Karpas-422 (cell line): Measurements from ENCODE around the gene ZFP90. TPM values are rescaled to one million over a fixed set of nuclear protein-coding genes. Genes with fewer than 3 reads are reported as not detected.

Experiments used
- DNase-seq: peaks from one replicate; pipeline ENCODE4 v3.0.0-alpha.2; 2015
- H2AFZ ChIP-seq: fragments of 200-600 bp; sonication (generic); 2 replicates; pipeline ENCODE4 v1.6.1; 2014; ENCODE audit warnings: antibody characterized with exemption, low read length, mixed read lengths
- H3K27ac ChIP-seq: fragments of 200-600 bp; sonication (generic); 2 replicates; pipeline ENCODE4 v1.5.1; 2014; ENCODE audit warnings: mild to moderate bottlenecking, low read length, moderate library complexity
- H3K27me3 ChIP-seq: fragments of 200-600 bp; sonication (generic); 2 replicates; pipeline ENCODE4 v1.6.1; 2014; ENCODE audit warnings: low read length, mixed read lengths
- H3K36me3 ChIP-seq: fragments of 200-600 bp; sonication (generic); 2 replicates; pipeline ENCODE4 v1.6.1; 2014; ENCODE audit warnings: low read length, mixed read lengths; ENCODE audit not compliant: insufficient read depth
- H3K4me1 ChIP-seq: fragments of 200-600 bp; sonication (generic); 2 replicates; pipeline ENCODE4 v1.6.1; 2014; ENCODE audit warnings: mild to moderate bottlenecking, low read length, mixed read lengths
- H3K4me2 ChIP-seq: fragments of 200-600 bp; sonication (generic); 2 replicates; pipeline ENCODE4 v1.6.1; 2014; ENCODE audit warnings: low read length, low read depth, mild to moderate bottlenecking; ENCODE audit not compliant: poor library complexity, severe bottlenecking
- H3K4me3 ChIP-seq: fragments of 200-600 bp; sonication (generic); 2 replicates; pipeline ENCODE4 v1.5.1; 2014; ENCODE audit warnings: mild to moderate bottlenecking, antibody characterized with exemption, low read length, mixed read lengths
- H3K79me2 ChIP-seq: fragments of 200-600 bp; sonication (generic); 2 replicates; pipeline ENCODE4 v1.6.1; 2014; ENCODE audit warnings: mild to moderate bottlenecking, low read length, mixed read lengths
- H3K9ac ChIP-seq: fragments of 200-600 bp; sonication (generic); 2 replicates; pipeline ENCODE4 v1.6.0; 2014; ENCODE audit warnings: low read length
- H3K9me2 ChIP-seq: fragments of 200-600 bp; sonication (generic), shearing (Covaris generic); replicated peaks from 2 replicates; pipeline ENCODE4 v1.6.0; 2014; ENCODE audit warnings: mild to moderate bottlenecking, low read length, moderate library complexity; ENCODE audit not compliant: insufficient read depth
- H3K9me3 ChIP-seq: fragments of 300-700, 200-600 bp; sonication (generic); 2 replicates; pipeline ENCODE4 v1.6.1; 2014; ENCODE audit warnings: low read length, mixed read lengths
- H4K20me1 ChIP-seq: fragments of 200-600 bp; sonication (generic); 2 replicates; pipeline ENCODE4 v1.6.1; 2014; ENCODE audit warnings: mild to moderate bottlenecking, antibody characterized with exemption, low read length, low read depth; ENCODE audit not compliant: insufficient read depth
- total RNA-seq: library from RNA; depleted of rRNA; stranded (reverse); fragments of >200 nt; shearing (Covaris generic); gene quantifications from 2 replicates; pipeline ENCODE4 v1.2.3, GENCODE V29; 2014; ENCODE audit warnings: low replicate concordance

Gene ZFP90
- total RNA-seq, 1 experiment from 2014 or later: 34.8 TPM

DNA sequence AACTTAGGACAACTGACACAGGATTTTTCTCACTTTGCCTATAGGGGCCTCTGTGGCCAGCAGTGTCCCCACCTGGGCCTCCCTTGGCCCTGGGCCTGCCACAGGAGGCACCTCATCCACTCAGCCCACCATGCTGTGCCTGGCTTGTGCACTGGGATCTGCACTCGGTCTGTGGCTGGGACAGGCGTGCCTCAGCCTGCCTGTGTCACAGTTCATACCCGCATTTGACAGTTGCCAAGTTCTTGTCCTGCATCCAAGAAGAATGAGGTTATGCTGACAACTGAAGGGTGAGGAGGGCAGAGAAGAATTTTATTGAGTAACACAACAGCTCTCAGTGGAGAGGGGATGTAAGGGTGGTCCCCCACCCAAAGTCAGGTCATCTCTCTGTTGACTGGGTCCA lies 36.0 kb downstream of the ZFP90 start:
- Histone ChIP-seq H3K9me3 (peaks cover 39% of the 10 kb centered on the region), H3K9me2 (no peaks in the 10 kb centered on the region), H3K79me2 (no peaks in the 10 kb centered on the region), H3K27me3 (no peaks in the 10 kb centered on the region; the same call in 1 of the 2 replicates), H3K9ac (no peak overlapping the region), H3K4me1 (no peaks in the 10 kb centered on the region), H2AFZ (no peak overlapping the region), H3K4me3 (no peak overlapping the region), H3K4me2 (no peak overlapping the region), H3K36me3 (no peaks in the 10 kb centered on the region), H4K20me1 (no peaks in the 10 kb centered on the region), H3K27ac (no peak overlapping the region)
- DNase-seq: no peak

DNA sequence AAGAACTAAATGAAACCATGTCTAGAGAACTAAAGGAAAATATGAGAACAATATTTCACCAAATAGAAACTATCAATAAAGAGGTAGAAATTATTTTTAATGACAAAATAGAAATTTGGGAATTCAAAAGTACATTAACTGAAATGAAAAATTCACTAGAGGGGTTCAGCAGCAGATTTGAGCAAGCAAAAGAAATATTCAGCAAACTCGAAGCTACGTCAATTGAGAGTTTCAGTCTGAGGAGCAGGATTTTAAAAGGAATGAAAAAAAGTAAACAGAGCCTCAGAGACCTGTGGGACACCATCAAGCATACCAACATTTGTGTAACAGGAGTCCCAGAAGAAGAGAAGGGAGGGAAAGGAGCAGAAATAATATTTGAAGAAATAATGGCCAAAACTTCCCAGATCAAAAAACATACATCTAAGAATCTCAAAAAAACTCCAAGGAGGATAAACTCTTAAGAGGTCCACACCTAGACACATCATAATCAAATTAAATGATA lies 38.3 kb downstream of the ZFP90 start:
- Histone ChIP-seq H3K27ac (no peak overlapping the region), H3K4me1 (no peaks in the 10 kb centered on the region), H3K9ac (no peak overlapping the region), H3K9me3 (peaks cover 32% of the 10 kb centered on the region), H3K79me2 (no peaks in the 10 kb centered on the region), H2AFZ (no peak overlapping the region), H3K27me3 (no peaks in the 10 kb centered on the region), H4K20me1 (no peaks in the 10 kb centered on the region), H3K4me3 (no peak overlapping the region), H3K4me2 (no peak overlapping the region), H3K36me3 (no peaks in the 10 kb centered on the region), H3K9me2 (no peaks in the 10 kb centered on the region)
- no peak for DNase-seq

DNA sequence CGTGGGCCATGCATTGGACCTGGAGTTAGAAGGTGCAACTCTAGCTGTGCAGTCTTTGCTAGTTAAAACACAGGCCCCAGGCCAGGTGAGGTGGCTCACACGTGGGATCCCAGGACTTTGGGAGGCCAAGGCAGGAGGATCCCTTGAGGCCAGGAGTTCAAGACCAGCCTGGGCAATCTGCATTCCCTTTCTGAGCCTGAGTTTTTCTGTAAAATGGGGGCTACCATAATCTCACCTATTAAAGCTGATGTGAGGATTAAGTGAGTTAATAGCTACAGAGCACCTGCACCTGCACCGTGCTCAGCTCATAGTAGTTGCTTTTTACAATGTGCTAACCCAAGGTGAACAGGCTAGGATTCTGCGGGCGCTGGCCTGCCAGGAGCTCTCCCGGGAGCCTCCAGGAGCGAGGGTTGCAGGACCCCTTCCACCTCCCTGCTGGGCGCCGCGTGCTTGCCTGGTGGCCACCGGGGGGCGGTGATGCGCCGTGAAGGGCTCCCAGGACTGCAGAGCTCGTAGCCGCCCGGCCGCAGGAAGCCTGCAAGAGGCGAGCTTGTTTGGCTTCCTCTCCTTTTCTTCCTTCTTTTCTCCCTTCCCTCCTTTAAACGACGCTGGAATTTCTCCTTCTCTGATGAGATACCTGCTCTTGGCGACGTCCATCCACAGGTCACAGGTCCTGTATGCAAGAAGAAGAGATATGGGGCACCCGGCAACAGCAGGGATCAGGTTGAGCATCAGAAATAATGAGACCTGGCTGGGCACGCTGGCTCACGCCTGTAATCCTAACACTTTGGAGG lies 51.3 kb downstream of the ZFP90 start:
- H2AFZ ChIP-seq: peak overlapping the region; percentile 37; the same call in 1 of the 2 replicates

DNA sequence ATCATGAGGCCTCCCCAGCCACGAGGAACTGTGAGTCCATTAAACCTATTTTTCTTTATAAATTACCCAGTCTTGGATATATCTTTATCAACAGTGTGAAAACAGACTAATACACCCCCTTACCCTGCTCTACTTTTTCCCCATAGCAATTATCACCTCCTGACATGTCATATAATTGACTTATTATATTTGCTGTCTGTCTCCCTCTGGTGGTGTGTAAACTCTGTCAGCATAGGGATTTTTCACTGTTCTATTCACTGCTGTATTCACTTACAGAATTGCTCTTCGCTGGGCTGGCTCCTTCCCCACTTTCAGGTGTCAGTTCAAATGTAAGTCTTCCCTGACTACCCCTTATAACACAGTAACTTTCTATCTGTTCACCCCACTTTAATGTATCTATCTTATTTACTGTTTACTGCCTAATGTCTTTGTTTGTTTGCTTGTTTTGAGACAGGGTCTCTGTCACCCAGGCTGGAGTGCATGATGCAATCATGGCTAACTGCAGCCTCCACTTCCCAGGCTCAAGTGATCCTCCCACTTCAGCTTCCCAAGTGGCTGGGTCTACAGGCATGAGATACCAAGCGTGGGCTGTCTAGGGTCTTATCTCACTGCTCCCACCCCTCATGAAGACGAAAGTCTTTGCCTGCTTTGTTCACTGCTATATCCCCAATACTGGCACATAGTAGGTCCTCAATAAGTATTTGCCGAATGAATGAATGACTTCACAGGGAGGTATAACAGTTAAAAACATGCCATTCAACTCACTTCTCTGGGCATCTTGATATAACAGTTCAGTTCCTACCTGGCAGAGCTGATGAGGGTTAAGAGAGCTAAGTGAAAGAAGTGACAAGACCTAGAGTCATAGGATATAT lies 53.6 kb downstream of the ZFP90 start:
- DNase-seq: peak; percentile 74
- Histone ChIP-seq H3K27me3 (no peaks in the 10 kb centered on the region), H3K4me2 (no peak overlapping the region), H3K9me2 (no peaks in the 10 kb centered on the region), H2AFZ (no peak overlapping the region), H3K4me1 (peaks cover 3% of the 10 kb centered on the region; the same call in 1 of the 2 replicates), H3K36me3 (no peaks in the 10 kb centered on the region), H3K79me2 (no peaks in the 10 kb centered on the region), H3K9ac (no peak overlapping the region), H3K4me3 (no peak overlapping the region), H3K27ac (no peak overlapping the region), H4K20me1 (no peaks in the 10 kb centered on the region), H3K9me3 (no peaks in the 10 kb centered on the region)

More for the DNA sequence above, 51.3 kb downstream of the ZFP90 start:
- Histone ChIP-seq H3K4me1 (peaks cover 3% of the 10 kb centered on the region; the same call in 1 of the 2 replicates), H3K27me3 (no peaks in the 10 kb centered on the region), H3K4me2 (peak overlapping the region; percentile 32), H3K9me2 (no peaks in the 10 kb centered on the region), H3K27ac (no peak overlapping the region), H3K79me2 (no peaks in the 10 kb centered on the region), H3K36me3 (no peaks in the 10 kb centered on the region), H4K20me1 (no peaks in the 10 kb centered on the region), H3K9ac (peak overlapping the region; percentile 35), H3K4me3 (no peak overlapping the region; the same call in 1 of the 2 replicates), H3K9me3 (no peaks in the 10 kb centered on the region)
- peak; percentile 83 for DNase-seq

DNA sequence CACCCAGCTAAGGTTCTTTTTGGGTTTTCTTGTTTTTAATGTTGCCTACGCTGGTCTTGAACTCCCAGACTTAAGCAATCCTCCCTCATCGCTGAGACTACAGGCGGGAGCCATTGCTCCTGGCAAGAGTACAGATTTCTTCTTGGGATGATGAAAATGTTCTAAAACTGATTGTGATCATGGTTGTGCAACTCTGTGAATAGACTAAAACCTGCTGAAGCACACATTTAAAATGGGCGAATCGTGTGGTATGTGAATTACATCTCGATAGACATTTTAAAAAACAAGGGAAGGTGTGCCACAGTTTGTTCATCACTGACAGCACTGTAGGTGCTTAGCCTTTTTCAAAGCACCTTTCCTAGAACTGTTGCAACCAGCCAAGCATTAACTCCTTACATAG lies 57.2 kb downstream of the ZFP90 start:
- Histone ChIP-seq H3K79me2 (no peaks in the 10 kb centered on the region), H3K36me3 (no peaks in the 10 kb centered on the region), H2AFZ (no peak overlapping the region), H3K27ac (no peak overlapping the region), H3K4me2 (no peak overlapping the region), H3K9me2 (no peaks in the 10 kb centered on the region), H4K20me1 (no peaks in the 10 kb centered on the region), H3K9me3 (no peaks in the 10 kb centered on the region), H3K9ac (no peak overlapping the region), H3K4me3 (no peak overlapping the region), H3K4me1 (no peaks in the 10 kb centered on the region), H3K27me3 (no peaks in the 10 kb centered on the region)
- DNase-seq: no peak

DNA sequence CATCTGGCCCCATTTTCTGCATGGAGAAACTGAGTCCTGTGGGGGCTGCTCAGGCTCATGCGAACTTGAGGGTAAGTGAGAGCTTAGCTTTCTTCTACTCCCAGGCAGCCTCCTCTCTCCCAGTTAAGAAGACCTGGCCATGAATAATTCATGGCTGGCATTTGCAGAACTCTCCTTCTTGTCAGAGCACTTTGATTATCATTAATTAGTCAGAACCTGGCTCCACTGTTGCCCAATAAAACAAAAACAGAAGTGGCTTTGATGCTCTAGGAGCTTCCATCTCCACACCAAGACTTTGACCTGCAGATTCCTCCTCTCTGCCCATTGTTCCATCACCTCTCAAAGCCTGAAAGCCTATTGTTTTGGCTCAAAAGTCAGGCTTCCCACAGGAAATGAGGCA lies 60.5 kb downstream of the ZFP90 start:
- Histone ChIP-seq H3K27me3 (no peaks in the 10 kb centered on the region), H2AFZ (no peak overlapping the region), H3K36me3 (no peaks in the 10 kb centered on the region), H3K79me2 (no peaks in the 10 kb centered on the region), H3K9me2 (no peaks in the 10 kb centered on the region), H4K20me1 (no peaks in the 10 kb centered on the region), H3K27ac (no peak overlapping the region), H3K9ac (no peak overlapping the region), H3K4me3 (no peak overlapping the region), H3K4me2 (no peak overlapping the region), H3K4me1 (no peaks in the 10 kb centered on the region), H3K9me3 (no peaks in the 10 kb centered on the region)
- DNase-seq: no peak

DNA sequence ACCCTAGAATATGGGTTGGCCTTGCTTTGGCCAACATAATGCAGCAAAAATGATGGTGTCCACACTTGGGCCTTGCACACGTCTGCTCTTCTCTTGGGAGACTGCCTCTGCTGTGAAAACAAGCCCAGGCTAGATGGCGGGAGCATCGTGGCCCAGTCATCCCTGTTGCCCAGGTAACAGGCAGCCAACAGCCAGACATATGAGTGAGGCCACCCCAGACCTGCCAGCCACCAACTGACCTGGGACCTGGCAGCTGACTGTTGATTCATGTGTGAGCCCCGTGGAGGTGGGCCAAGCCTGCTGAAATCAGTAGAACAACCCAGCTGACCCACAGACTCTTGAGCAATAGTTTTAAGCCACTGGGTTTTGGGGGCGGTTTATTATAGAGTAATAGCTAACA lies 66.7 kb downstream of the ZFP90 start:
- no peak for DNase-seq
- Histone ChIP-seq H3K27ac (no peak overlapping the region), H3K9ac (no peak overlapping the region), H4K20me1 (no peaks in the 10 kb centered on the region), H3K36me3 (no peaks in the 10 kb centered on the region), H3K27me3 (no peaks in the 10 kb centered on the region), H3K4me1 (no peaks in the 10 kb centered on the region), H3K9me3 (no peaks in the 10 kb centered on the region), H2AFZ (no peak overlapping the region), H3K9me2 (no peaks in the 10 kb centered on the region), H3K4me2 (no peak overlapping the region), H3K4me3 (no peak overlapping the region), H3K79me2 (no peaks in the 10 kb centered on the region)

DNA sequence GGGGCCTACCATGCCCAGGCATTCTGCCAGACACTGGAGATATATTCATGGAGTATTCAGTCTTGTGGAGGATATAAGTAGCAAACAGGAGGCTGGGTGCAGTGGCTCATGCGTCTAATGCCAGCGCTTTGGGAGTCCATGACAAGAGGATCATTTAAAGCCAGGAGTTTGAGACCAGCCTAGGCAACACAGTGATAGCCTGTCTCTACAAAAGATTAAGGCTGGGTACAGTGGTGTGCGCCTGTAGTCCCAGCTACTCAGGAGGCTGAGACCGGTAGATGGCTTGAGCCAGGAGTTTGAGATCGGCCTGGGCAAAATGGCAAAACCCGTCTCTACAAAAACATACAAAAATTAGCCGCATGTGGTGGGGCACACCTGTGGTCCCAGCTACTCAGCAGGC lies 68.4 kb downstream of the ZFP90 start:
- Histone ChIP-seq H3K27me3 (no peaks in the 10 kb centered on the region), H3K4me1 (no peaks in the 10 kb centered on the region), H3K79me2 (no peaks in the 10 kb centered on the region), H3K9me3 (no peaks in the 10 kb centered on the region), H3K9ac (no peak overlapping the region), H3K36me3 (no peaks in the 10 kb centered on the region), H3K4me3 (no peak overlapping the region), H3K27ac (no peak overlapping the region), H2AFZ (no peak overlapping the region), H3K9me2 (no peaks in the 10 kb centered on the region), H3K4me2 (no peak overlapping the region), H4K20me1 (no peaks in the 10 kb centered on the region)
- no peak for DNase-seq
